Activated naive CD4-positive, alpha-beta T cell treated with anti-CD3 and anti-CD28 coated beads, Interleukin-2, amount 10 ng/mL, durations not matched to agents 7 days and 5 days (primary cell): ENCODE data around the gene BICDL1.

Experiments used
- CTCF ChIA-PET: fragments of 350-600 bp; sonication (Branson Sonifier 250); formaldehyde crosslinking; loops from one replicate; lab custom pipeline; 2021; ENCODE audit warnings: antibody characterized with exemption; lab: Charles Lee
- DNase-seq: peaks from one replicate; pipeline ENCODE4 v3.0.0-alpha.2; 2020
- H3K27ac Mint-ChIP-seq: one replicate; pipeline ENCODE4 v1.8.0; 2021; ENCODE audit warnings: mild to moderate bottlenecking, moderate library complexity, mixed read lengths
- H3K27me3 Mint-ChIP-seq: one replicate; pipeline ENCODE4 v1.8.0; 2021; ENCODE audit warnings: mild to moderate bottlenecking, mixed read lengths
- H3K36me3 Mint-ChIP-seq: one replicate; pipeline ENCODE4 v1.8.0; 2021; ENCODE audit warnings: mixed read lengths
- H3K4me1 Mint-ChIP-seq: one replicate; pipeline ENCODE4 v1.8.0; 2021; ENCODE audit warnings: mixed read lengths
- H3K4me3 Mint-ChIP-seq: one replicate; pipeline ENCODE4 v1.8.0; 2021; ENCODE audit warnings: mild to moderate bottlenecking, moderate library complexity, mixed read lengths
- H3K9me3 Mint-ChIP-seq: one replicate; pipeline ENCODE4 v1.8.0; 2021; ENCODE audit warnings: mixed read lengths

Gene BICDL1

GRCh38 chr12:120132863-120133385 is 143.9 kb downstream of the BICDL1 start:
- no peak overlapping the region for H3K27ac Mint-ChIP-seq
- H3K4me1 Mint-ChIP-seq, result no peaks in the 10 kb centered on the region
- peaks cover 53% of the 10 kb centered on the region for H3K36me3 Mint-ChIP-seq

GRCh38 chr12:120134307-120134980 is 145.4 kb downstream of the BICDL1 start:
- Mint-ChIP-seq H3K27me3 (no peaks in the 10 kb centered on the region), H3K4me1 (no peaks in the 10 kb centered on the region), H3K27ac (no peak overlapping the region), H3K4me3 (no peak overlapping the region), H3K36me3 (peaks cover 50% of the 10 kb centered on the region), H3K9me3 (no peaks in the 10 kb centered on the region)
- DNase-seq, result no peak
- CTCF ChIA-PET, result no interaction called here

More at GRCh38 chr12:120132863-120133385, 143.9 kb downstream of the BICDL1 start:
- CTCF ChIA-PET, result interaction anchor here (0.6 kb wide), 1 partner anchor 39 kb away, joined by 3 read pairs; no protein-coding TSS in a partner anchor
- Mint-ChIP-seq H3K4me3 (no peak overlapping the region), H3K27me3 (no peaks in the 10 kb centered on the region), H3K9me3 (no peaks in the 10 kb centered on the region)
- DNase-seq, result no peak

DNA sequence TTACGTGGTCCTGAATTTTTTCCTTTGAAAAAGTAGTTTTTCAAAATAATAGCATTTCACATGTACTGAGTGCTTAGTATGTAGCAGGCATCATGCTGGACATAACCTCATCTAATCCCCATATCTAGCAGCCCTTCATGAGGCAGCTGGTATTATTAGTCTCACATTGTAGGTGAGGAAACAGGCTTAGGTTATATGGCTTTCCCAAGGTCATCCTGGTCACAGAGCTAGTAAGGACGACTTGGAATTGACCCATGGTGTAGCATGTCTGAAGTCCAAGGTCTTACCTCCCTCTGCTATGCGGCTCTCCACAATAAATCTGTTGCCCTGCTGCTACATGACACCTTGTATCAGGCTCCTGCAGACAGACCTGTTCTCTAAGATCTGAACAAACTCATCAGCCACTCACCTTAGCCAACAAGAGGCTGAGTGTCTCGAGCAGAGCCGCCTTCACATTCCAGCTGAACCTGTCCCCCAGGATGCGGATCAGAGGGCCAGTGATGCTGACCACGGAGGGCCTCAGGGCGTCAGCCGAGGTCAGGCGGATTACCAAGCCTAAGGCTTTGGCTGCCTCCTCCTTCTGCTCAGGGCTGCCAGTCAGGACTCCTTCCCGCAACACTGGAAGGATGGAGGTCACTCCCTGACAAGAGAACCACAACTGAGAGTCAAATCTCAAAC is 147.2 kb downstream of the BICDL1 start:
- Mint-ChIP-seq H3K4me3 (no peak overlapping the region), H3K4me1 (no peaks in the 10 kb centered on the region), H3K9me3 (no peaks in the 10 kb centered on the region), H3K27me3 (no peaks in the 10 kb centered on the region), H3K36me3 (peaks cover 59% of the 10 kb centered on the region), H3K27ac (no peak overlapping the region)
- no peak for DNase-seq
- CTCF ChIA-PET, result interaction anchor here (1.0 to 1.1 kb wide), 2 partner anchors 10 to 205 kb away, joined by 3 to 5 read pairs; no protein-coding TSS in a partner anchor

DNA sequence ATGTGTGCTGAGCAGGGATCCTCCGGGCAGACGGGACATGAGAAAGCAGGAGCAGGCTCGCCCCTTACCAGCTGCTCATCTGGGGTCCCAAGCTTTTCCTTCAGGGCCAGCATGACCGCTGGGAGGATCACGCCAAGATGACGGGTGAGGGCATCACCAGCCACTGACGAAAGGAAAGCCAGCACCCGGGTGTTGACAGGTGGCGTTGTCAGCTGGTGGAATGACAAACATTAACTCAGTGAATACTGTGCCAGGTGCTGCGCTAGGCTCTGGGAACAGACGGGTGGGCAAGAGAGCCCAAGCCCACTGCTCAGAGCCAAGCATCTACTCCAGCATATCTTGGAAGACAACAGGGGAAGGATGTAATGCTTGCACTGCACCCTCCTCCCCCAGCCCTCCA is 148.8 kb downstream of the BICDL1 start:
- H3K4me1 Mint-ChIP-seq, result no peaks in the 10 kb centered on the region
- no peak overlapping the region for H3K4me3 Mint-ChIP-seq

DNA sequence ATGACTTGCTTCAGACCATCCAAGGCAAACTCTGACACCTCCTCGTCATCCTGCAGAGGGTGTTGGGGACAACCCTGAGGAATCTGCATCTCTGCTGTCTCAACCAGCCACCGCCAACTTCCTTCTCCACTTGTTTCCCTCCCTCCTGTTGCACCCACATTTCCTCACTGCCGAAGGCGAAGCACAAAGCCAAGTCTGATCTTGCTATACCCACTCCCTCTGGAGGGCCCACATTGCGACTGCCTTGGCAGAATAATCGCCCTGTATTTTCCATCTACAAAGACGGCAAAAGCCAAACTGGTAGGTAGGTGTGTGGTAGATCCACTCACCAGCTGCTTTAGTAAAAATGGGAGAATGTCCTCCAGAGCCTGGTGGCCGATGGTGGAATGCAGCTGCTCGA is 149.3 kb downstream of the BICDL1 start:
- CTCF ChIA-PET, result no interaction called here
- H3K4me3 Mint-ChIP-seq, result no peak overlapping the region

More for the DNA sequence above, 148.8 kb downstream of the BICDL1 start:
- Mint-ChIP-seq H3K27me3 (no peaks in the 10 kb centered on the region), H3K36me3 (peaks cover 58% of the 10 kb centered on the region), H3K27ac (no peak overlapping the region), H3K9me3 (no peaks in the 10 kb centered on the region)
- no peak for DNase-seq
- CTCF ChIA-PET, result no interaction called here

DNA sequence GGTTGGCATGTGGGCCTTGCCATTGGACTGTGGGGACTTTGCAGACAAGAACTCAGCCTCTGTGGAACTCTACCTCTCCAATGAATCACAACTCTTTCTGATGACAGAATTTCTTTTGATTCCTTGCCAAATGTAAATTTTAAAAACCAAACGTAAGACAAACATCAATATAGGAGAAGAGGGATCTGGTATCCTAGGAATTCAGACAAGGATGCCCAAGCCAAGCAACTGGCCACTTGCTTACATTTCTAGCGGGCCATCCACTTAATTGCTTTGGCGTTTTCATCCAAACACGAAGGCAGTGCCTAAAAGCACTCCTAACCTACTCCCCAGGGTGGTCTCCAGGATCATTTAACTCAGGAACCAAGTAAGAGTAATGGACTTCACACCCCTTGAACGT is 150.9 kb downstream of the BICDL1 start:
- Mint-ChIP-seq H3K4me3 (no peak overlapping the region), H3K4me1 (no peaks in the 10 kb centered on the region), H3K27me3 (no peaks in the 10 kb centered on the region), H3K36me3 (peaks cover 49% of the 10 kb centered on the region), H3K9me3 (no peaks in the 10 kb centered on the region), H3K27ac (no peak overlapping the region)
- CTCF ChIA-PET, result no interaction called here
- DNase-seq, result no peak

More for the DNA sequence above, 149.3 kb downstream of the BICDL1 start:
- H3K9me3 Mint-ChIP-seq, result no peaks in the 10 kb centered on the region
- H3K27ac Mint-ChIP-seq, result no peak overlapping the region
- H3K4me1 Mint-ChIP-seq, result no peaks in the 10 kb centered on the region
- H3K27me3 Mint-ChIP-seq, result no peaks in the 10 kb centered on the region
- DNase-seq, result no peak
- peaks cover 54% of the 10 kb centered on the region for H3K36me3 Mint-ChIP-seq

- H3K36me3 Mint-ChIP-seq, result peaks cover 51% of the 10 kb centered on the region
These were observed 151.6 kb downstream of the BICDL1 start for GRCh38 chr12:120140603-120141002.

DNA sequence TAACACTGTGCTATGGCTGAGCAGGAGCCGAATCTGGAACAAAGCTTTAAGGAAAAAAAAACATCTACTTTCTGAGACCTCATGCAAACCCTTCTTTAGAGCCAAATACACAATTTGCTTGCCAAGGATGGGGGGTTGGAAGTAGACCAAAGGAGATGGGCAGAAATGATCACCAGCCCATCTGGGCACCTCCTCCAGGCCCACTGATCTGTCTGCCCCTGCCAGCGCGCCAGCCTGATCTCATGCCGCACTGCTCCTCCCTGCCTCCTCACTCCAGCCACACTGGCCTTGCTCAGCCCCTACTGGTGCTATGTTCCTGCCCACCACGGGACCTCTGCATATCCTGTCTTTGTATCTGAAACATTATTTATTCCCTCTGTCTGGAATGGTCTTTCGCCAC is 152.3 kb downstream of the BICDL1 start:
- CTCF ChIA-PET, result no interaction called here
- H3K9me3 Mint-ChIP-seq, result no peaks in the 10 kb centered on the region
- DNase-seq, result no peak
- H3K4me1 Mint-ChIP-seq, result no peaks in the 10 kb centered on the region
- H3K27me3 Mint-ChIP-seq, result no peaks in the 10 kb centered on the region
- H3K27ac Mint-ChIP-seq, result no peak overlapping the region
- H3K36me3 Mint-ChIP-seq, result peaks cover 51% of the 10 kb centered on the region
- H3K4me3 Mint-ChIP-seq, result no peak overlapping the region

More at GRCh38 chr12:120140603-120141002, 151.6 kb downstream of the BICDL1 start:
- no peak overlapping the region for H3K27ac Mint-ChIP-seq
- no peaks in the 10 kb centered on the region for H3K9me3 Mint-ChIP-seq
- DNase-seq, result no peak
- H3K4me1 Mint-ChIP-seq, result no peaks in the 10 kb centered on the region
- H3K4me3 Mint-ChIP-seq, result no peak overlapping the region
- CTCF ChIA-PET, result no interaction called here
- H3K27me3 Mint-ChIP-seq, result no peaks in the 10 kb centered on the region

GRCh38 chr12:120142231-120142877 is 153.3 kb downstream of the BICDL1 start:
- Mint-ChIP-seq H3K4me1 (no peaks in the 10 kb centered on the region), H3K27ac (no peak overlapping the region), H3K36me3 (peaks cover 51% of the 10 kb centered on the region), H3K27me3 (no peaks in the 10 kb centered on the region), H3K9me3 (no peaks in the 10 kb centered on the region), H3K4me3 (no peak overlapping the region)
- no peak for DNase-seq
- CTCF ChIA-PET, result no interaction called here
